GM18526 (cell line): ENCODE measurements around the gene DLGAP4.

ENCODE experiments used
- POLR2A ChIP-seq: IDR thresholded peaks from 3 replicates; pipeline ENCODE4 v1.6.1; 2011; ENCODE audit not compliant: insufficient read length; ENCODE audit errors: extremely low read depth

DLGAP4 gene

GRCh38 chr20:36305602-36306551 is at the start of gene DLGAP4:
Gene DLGAP4, plus strand, starts transcription at chr20:36306339. Its CDS starts 125,379 bp downstream, at chr20:36431718.
- no peak for TF ChIP-seq POLR2A

- TF ChIP-seq POLR2A, result no peak
Measured at GRCh38 chr20:36259177-36260061, 46.7 kb upstream of the DLGAP4 start.

- no peak for TF ChIP-seq POLR2A
Measured at GRCh38 chr20:36260316-36260715, 45.8 kb upstream of the DLGAP4 start.

- TF ChIP-seq POLR2A, result no peak
Measured at GRCh38 chr20:36261389-36262105, 44.6 kb upstream of the DLGAP4 start.

- TF ChIP-seq POLR2A, result no peak
Measured at GRCh38 chr20:36262440-36262839, 43.7 kb upstream of the DLGAP4 start.

GRCh38 chr20:36264426-36265246 is 41.5 kb upstream of the DLGAP4 start:
- TF ChIP-seq POLR2A, result no peak

- no peak for TF ChIP-seq POLR2A
Measured at GRCh38 chr20:36266189-36266588, 40.0 kb upstream of the DLGAP4 start.

- no peak for TF ChIP-seq POLR2A
Measured at GRCh38 chr20:36267605-36268381, 38.3 kb upstream of the DLGAP4 start.

- no peak for TF ChIP-seq POLR2A
Measured at GRCh38 chr20:36268440-36269342, 37.4 kb upstream of the DLGAP4 start.

GRCh38 chr20:36269507-36269906 is 36.6 kb upstream of the DLGAP4 start:
- TF ChIP-seq POLR2A, result no peak

GRCh38 chr20:36270744-36271638 is 35.1 kb upstream of the DLGAP4 start:
- no peak for TF ChIP-seq POLR2A
